Inflammatory macrophage treated with lipopolysaccharide for 1 hour (primary cell): ENCODE results near the gene SEC11C.
"Not testable (repeated sequence)": the region's sequence is repeated elsewhere in the genome, so short reads cannot be mapped to it uniquely, and the experiment has no call there.

ENCODE experiments used
- DNase-seq, 2 donors: peaks; one replicate each; pipeline ENCODE4 v3.0.0-alpha.2; 2020 to 2022

The SEC11C gene

GRCh38 chr18:59139615-59140301 lies at the start of gene SEC11C:
TSS of gene SEC11C (plus strand) at chr18:59139884. CDS start at chr18:59139949, 65 bp downstream.
- peak; percentile 92 to 93 for DNase-seq

DNA sequence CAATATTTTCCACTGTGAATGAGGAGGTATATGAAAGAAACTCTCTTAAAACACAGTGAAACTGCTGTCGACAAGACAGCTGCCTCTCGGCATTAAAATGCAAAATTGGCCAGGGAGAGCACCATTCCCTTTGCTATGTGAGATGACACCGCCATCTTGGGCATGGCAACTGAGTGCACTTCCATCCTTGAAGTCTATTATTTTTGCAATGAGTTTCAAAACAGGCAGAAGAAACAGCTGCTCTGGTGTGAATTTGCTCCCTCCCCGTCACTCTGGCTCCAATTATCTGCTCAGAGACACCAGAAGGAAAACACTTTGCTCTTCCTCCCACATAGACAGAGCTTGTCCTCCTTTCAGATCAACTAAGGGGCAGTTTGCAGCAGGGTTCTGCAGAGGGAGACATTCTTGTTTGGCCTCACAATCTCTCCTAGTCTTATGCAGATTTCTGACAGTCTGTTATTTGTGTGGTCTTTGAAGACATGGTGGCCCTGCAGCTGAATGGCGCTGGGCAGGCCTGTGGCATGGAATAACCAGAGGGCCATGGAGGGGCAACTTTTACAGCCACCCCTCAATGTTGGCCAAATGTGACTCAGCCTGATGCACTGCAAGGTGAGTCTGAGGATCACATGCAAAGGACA lies 48.6 kb upstream of the SEC11C start:
- DNase-seq = no peak

- no peak for DNase-seq
Measured at GRCh38 chr18:59093668-59094067, 46.0 kb upstream of the SEC11C start.

GRCh38 chr18:59094569-59094968 lies 45.1 kb upstream of the SEC11C start:
- DNase-seq = no peak

- DNase-seq = no peak
Measured at GRCh38 chr18:59096098-59096789, 43.4 kb upstream of the SEC11C start.

DNA sequence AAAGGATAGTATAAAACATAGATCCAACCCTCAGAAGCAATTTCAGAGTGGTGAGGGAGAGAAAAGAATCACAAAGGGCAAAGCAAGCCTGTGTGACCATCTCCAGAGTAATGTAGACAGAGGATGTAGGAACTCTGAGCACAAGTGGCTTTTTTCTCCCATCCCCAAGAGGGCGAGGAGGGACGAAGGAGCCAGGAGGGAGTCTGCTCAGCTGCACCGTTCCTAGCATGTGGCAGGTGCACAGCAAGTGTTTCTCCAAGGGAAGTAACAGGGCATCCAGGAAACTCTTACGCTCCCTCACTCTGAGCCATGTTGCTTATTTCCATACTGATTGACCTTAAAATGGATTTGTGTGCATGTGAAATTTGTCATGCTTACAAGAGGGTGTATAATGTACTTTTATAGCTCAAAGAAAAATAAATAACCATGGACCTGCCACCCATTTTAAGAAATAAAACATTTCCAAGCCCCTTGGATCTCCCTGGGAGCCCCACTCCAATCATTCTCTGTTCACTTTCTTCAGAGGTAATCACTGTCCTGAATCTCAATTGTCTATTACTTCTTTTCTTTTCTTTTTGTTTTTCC lies 37.8 kb upstream of the SEC11C start:
- DNase-seq = no peak

DNA sequence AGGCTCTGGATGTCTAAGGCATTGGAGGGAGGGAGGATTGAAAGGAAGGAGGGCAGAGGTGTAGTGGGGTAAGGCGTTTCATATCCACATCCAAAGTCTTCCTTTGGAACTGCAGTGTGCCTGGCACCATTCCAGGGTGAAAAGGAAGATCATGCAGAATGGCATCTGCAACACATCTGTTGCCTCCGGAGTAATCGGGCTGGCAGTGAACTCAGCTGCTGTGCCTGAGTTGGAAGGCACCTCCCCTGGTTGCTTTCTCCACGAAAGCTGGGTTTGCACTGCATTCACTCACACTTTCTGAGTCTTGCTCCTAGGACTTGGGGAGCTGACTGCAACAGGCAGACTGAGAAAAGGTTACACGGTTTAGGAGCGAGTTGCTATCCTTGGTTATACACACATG lies 30.3 kb upstream of the SEC11C start:
- DNase-seq = no peak

DNA sequence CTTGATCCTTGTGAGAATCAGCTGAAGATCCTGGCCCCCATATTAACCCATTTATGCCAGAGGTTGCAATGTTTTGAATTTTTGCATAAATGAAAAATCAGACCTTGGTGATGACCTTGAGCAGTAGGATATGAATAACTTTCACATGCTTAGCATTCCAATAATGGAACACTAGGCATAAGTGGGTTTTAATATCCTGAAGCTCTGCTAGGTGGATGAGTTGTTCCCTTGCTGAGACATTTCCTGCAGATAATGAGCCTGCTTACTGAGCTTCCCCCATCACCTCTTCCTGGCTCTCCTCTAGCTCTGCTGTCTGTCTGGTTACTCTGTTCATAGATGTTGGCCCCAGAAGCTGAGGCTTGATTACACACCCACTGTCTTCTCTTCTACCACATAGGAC lies 25.5 kb upstream of the SEC11C start:
- DNase-seq = no peak

- no peak for DNase-seq
Measured at GRCh38 chr18:59123588-59124369, 15.9 kb upstream of the SEC11C start.

GRCh38 chr18:59124370-59124704 lies 15.3 kb upstream of the SEC11C start:
- DNase-seq = no peak

DNA sequence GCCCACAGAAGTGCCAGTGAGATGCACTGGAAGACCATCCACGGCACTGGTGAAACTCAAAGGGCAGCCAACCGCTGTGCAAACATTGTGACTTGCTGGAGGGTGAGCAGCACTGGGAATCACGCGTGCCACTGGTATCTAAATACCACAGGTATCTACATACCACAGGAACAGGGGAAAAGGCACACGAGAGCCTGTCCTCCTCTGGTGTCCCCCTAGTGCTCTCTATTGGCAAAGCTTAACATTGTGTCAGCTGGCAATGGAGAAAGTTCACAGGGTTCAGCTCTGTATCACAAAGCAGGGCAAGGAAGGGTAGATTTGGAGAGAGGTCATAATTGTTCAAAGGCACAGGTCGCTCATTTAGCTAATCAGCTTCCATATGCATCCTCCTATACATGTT lies 12.6 kb upstream of the SEC11C start:
- DNase-seq = no peak

DNA sequence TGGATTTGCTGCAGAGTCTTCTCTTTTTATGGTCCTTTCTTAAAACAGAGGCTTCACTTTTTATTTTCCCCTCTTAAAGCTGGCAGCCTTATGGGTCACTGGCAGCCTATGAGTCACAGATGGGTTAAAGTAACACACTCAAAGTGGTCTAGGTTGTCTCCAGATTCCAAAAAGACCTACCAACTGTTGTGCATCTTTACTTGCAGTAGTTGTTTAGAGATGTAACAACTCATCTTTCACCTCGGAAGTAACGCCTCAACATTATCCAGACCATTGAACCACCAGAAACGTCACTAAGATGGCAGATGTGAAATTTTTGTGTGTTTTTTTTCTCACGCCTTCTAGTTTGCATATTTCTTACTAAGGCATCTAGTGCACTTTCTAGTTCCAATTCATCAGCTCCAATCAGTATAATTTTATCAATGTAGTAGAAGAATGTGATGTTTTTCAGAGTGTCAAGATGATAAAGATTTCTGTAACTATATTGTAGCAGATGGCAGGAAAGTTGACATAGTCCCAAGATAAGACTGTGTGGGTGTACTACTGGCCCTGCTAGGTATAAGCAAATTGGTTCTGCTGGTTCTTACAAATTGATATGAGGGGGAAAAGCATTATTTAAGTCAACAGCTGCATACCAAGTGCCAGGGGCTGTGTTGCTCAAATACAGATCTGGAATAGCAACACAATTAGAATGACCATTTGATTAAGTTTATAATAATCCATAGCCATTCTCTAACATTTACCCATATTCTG lies 9.6 kb upstream of the SEC11C start:
- no peak for DNase-seq

- DNase-seq = no peak
Measured at GRCh38 chr18:59132810-59133465, 6.7 kb upstream of the SEC11C start.

- DNase-seq = peak; percentile 80 to 91
Measured at GRCh38 chr18:59139291-59139614, 431 bp upstream of the SEC11C start.

GRCh38 chr18:59140302-59140885 lies 710 bp downstream of the SEC11C start:
- no peak for DNase-seq

- no peak for DNase-seq
Measured at GRCh38 chr18:59141294-59142068, 1.8 kb downstream of the SEC11C start.

DNA sequence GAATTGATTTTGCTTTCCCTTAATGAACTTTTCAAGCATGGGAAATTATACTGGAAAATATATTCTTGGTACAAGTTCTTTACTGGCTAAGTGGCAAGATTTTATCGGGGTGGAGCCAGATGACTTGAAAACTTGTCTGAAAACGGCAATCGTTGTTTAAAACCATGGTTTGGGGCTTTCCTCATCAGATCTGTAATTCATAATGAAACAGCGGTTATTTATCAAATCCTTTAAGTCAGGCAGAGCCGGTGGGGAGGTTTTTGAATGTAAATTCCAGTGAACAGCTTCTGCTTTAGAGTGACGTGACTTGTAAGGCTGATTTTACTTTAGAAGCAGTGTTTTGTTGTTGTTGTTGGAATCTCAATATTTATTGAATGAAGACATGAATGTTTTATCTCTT lies 2.6 kb downstream of the SEC11C start:
- no peak for DNase-seq

DNA sequence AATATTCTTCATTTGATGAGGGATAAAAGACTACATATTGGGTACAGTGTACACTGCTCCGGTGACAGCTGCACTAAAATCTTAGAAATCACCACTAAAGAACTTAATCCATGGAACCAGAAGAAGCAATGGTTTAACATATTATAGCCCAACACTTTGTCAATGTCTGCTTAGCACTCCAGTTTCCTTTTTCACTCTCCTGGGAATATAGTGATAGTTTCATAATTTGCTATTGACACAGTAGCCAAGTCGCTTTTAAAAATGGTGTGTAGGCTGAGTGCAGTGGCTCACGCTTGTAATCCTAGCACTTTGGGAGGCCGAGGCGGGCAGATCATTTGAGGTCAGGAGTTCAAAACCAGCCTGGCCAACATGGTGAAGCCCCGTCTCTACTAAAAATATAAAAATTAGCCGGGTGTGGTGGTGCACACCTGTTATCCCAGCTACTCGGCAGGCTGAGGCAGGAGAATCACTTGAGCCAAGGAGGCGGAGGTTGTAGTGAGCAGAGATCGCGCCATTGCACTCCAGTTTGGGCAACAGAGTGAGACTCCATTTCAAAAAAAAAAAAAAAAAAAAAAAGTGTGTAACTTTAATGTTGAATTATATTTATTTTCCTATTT lies 3.2 kb downstream of the SEC11C start:
- DNase-seq = not testable (repeated sequence)

DNA sequence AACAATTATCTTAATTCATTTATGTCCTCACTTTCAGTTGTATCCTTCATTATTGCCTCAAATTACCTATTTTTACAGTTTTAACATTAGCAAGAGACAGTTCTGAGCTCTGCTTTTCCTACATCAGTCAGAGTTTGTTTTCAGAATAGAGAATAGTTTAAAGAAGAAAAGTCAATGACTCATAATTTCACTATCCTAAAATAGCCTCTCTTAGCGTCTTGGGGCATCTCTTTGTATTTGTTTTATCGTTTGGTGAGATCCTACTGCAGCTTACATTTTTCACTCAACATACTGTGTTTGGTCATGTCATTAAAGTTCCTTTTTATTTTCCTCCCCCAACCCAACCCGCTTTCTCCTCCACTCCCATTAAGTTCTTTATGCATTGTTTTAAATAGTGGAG lies 3.8 kb downstream of the SEC11C start:
- no peak for DNase-seq

DNA sequence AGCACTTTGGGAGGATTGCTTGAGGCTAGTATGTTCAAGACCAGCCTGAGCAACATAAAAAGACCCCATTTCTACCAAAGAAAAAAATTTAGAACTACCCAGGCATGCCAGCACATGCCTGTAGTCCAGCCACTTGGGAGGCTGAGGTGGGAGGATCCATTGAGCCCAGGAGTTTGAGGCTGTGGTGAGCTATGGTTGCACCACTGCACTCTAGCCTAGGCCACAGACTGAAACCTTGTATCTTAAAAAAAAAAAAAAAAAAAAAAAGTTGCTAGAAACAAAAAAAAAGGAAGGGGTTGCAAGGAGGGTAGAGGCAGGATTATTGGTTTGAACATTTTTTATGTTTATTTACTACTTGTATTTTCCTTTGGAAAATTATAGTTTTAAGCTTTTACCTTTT lies 4.8 kb downstream of the SEC11C start:
- DNase-seq = no peak
